Measurements from ENCODE around the gene SND1.
"Not testable (repeated sequence)": the region's sequence is repeated elsewhere in the genome, so short reads cannot be mapped to it uniquely, and the experiment has no call there.

Gene SND1

DNA sequence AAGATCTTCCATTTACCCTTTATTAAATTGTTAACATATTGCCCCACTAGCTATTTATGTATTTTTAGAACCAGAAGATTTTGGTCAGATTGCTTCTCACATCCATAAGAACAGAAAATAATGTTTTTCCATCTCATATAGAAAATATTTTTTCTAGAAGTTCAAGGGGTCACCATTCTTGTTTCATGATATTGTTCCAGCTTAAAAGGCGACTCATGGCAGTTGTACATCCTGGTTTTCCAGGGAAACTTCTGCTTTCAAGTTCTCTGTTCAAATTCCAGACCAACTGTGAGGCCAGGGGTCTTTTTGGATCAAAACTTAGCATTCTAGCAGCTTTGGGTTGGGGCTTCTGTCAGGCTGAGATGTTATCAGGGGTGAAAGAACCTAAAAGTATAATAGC, 294.9 kb downstream of the SND1 start:
- no peak for DNase-seq

DNA sequence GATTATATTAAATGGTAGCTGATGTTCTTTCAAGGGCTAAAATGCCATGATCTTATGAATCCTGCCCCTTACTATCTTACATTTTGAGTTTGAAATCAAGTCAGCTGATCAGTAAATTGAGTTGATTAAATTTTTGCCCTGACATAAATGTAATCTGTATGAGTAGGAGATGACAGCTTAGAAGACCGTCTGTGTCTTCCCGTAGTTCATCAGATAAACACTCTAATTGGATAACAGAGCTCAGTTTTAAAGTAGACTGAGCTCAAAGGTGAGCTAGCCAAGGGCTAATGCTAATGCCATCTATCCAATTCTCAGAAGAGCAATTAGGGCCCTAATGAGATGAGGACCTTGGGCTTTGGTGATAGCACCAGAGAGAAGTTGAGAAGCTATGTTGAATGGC, 296.3 kb downstream of the SND1 start:
- no peak for DNase-seq

DNA sequence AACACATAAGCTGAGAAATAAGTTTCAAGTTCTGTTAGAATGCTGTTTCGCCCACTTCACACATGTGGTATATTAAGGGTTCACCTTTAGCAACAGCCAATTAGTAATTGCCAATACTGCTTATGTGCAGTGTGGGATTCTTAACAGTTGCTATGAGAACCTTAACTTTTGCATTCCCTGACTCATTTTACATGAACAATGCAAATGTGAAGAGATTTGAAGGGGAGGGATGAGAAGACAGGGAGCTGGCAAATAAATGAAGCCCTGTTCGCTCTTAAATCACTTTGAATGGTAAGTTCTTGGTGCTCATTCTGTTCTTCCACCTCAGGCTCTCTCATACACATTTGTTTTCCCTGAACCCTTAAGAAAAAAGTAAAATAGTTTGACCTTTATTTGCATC, 296.9 kb downstream of the SND1 start:
- no peak for DNase-seq

DNA sequence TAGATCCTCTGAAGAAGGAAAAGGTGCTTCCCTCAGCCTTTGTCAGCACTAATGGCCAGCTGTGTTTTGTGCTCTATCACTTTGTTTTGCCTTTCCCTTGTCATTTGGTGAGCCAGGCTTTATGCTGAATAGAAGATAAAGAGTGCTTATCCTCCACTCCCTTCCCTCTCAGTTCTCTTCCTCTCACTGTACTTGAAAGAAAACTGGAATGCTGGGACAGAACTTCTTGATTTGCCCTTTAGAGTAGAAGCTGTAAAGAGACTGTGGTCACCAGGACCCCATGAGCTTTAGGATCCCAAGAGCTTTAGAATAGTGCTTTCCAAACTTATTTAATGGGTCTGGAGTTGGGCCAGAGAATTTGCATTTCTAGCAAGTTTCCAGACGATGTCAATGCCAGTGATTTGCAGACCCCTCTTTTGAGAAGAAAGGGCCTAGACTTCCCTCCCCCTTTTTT, 297.8 kb downstream of the SND1 start:
- no peak for DNase-seq

DNA sequence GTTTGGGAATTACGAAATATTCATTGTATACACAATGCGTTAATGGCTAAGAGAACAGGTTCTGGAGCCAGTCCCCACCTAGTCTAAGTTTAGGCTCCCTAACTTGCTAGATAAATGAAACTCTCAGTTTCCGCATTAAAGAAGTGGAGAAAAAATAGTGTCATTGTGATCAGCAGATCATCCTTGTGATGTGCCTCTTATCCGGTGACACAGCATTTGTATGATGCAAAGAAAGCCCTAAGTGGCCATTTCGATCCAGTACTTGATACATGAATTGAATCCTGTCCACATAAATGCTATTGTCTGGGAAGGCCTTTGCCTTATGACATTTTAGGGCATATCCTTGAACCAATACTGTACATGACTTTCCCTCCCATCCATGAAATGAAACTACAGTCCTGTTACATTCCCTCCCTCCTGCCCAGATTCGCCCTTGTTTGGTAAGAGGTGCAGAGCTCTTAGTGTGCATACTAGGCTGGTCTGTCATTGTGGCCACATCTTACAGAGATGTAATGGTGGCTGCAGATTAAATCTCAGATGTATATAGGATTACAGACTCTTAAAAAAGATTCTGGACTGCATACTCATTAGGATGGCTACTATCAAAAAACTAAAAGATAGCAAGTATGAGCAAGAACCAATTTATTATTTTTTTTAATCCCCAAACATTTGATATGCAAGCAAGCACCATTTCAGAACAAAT, 298.4 kb downstream of the SND1 start:
- no peak for DNase-seq

DNA sequence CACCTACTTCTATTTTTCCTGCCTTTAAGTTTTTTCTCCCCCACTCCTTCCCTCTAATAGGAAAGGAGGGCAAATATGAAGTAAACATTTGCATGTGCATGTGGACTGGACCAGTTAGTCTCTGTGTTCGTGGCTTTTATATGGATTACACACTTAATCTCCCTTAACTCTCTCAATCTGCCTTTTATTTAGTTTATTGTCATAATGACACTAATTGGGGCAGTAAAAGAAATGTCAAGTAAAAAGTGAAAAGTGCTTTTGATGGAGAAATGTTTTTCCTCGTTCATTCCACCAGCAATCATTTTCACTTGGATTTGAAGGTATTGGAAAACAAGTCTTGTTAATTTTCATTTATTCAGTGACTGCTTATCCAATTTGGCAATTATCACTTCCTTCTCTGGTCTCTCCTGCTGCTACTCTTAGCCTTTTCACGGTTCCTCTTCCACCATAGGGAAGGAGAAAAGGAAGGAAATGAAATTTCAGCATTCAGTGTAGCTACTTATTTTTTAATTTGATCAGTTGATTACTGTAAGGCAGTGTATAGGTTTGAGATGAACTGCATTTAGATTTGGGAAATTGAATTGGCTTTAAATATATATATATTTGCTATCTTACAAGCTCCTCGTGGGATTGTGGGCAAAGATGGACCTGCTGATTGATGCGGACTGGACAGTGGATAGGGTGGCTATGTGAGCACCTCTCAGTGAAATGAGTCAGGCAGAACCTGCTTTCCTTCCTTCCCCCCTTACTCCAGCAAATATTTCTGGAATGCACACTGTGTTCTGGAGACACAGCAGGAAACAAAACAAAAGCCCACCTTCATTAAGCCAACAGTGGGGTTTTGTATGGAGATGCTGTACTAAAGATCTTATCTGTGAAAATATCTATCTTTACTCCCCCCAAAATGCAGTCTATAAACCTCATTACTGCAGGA, 301.7 kb downstream of the SND1 start:
- DNase-seq, result no peak

DNA sequence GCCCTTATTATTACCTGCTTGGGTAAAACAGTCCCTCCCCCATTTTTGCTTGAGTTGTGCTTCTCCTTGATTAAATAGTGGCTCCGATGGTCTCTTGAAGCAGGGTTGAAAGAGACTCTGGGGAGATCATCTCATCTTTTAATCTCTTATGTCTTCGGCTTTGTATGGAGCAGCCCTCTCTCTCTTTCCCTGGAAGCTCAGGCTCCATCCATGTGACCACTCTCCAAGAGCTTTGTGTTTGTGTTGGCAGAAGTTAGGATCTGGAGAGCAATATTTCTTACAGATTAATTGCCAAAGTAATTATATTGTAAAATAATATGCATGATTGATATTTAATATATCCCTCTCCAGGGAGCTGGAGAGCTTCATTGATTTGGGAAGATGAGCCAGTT, 302.4 kb downstream of the SND1 start:
- no peak for DNase-seq

DNA sequence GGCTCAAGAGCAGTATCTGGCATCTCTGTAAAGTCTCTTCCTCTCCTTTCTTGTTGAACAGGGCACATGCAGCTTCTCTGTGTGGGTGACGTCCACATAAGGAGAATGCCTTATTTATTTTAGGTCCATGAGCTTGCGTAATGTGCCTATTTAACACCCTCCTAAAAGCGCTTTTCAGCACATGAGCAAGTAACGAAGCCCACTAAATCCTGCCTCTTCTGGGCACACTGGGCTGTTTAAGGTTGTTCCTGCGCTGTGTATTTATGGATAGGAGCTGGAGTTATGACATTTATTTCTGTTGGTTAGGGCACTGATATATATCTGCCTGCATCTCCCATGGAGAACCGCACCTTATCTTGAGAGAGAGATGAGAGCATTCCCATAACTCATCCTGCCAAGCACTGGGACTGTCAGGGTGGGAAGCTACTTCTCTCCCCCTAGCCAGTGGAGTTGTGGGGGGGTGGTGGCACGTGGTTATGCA, 303.1 kb downstream of the SND1 start:
- no peak for DNase-seq

DNA sequence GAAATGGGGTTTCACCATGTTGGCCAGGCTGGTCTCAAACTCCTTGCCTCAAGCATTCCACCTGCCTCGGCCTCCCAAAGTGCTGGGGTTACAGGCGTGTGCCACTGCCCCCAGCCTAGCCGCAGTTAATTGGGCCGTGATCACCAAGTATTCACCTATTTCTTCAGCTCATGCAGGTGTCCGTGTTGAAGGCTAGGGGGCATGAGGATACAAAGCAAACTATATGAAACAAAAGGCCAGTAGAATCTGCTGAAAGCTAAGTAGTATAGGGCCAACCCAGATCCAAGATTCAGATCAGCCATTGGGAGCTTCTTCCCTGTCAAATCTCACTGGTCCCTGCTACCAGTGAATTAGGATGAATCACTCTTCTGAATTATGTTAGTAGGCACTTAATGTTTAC, 305.9 kb downstream of the SND1 start:
- no peak for DNase-seq

DNA sequence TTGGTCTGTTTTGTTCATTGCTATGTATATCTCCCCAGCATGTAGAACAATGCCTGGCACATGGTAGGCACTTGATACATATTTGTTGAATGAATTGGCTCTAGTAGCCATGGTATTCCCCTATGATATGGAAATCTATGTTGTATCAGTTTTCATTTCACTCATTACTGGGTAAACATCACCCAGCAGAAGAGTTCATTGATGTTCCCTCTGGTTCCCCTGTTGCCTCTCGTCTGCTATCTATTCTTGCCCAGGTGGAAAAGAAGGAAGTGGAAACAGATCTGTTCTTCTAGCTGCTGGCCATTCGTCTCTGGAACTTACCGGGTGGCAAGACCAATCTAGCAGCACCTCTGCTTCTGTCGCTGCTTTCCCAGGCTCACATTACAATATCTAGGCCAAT, 307.8 kb downstream of the SND1 start:
- no peak for DNase-seq

DNA sequence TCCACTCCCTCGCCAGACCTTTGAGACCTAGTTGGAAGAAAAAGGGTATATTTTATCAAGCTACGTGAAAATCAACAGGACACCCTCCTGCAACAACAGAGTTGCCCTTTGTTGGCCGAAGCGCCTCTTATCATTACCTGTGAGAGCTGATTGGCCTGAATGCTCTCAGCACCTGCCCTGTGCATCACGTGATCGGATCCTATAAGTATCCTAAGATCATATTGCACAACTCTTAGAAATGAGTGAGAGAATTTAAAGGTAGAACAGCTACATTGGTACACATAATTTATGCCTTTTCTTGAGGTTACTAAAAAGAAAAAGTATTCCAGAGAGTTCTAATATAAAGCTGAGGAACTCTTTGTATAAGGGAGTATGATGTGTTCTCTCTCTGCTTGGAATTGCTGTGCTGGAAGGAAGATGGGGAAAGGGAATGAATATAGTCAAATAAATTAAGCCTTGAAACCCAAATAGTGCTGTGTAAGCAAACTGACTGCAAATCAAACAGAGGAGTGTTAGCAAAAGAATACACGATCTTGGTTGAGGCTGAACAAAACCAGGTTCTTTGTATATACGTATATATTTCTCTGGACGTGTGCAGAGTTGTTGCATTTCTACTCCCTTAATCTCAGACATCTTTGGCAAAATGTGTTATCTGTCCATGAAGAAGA, 309.9 kb downstream of the SND1 start:
- DNase-seq, result no peak

DNA sequence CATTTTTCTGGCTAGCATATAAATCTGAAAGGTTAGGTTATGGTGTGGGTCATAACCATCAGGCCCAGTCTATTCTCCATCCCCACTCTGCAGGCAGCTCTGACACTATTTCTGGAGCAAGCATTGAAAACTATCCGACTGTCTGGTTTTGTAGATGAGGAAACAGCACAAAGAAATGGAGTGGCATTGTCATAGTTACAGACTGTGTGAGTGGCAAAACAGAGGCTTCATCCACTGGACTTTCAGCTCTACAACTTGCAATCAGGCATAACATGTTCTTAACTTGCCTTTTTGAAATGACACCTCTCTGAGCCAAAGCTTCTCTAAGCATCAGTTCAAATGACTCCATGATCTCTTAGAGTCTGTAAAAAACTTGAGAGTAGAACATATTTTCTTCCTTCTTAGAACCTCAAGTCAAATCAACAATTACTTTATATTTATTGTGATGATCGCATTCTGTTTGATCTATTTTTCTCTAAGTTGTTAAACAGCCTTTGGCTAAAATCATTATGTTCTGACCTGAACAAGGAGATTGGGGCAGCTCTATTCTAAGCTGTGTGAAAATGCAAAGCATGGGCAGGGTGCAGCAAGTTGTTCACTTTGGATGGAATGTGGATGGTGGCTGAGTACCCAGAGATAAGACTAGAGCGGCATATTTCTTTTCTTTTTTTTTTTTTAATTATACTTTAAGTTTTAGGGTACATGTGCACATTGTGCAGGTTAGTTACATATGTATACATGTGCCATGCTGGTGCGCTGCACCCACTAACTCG, 310.8 kb downstream of the SND1 start:
- DNase-seq, result no peak

DNA sequence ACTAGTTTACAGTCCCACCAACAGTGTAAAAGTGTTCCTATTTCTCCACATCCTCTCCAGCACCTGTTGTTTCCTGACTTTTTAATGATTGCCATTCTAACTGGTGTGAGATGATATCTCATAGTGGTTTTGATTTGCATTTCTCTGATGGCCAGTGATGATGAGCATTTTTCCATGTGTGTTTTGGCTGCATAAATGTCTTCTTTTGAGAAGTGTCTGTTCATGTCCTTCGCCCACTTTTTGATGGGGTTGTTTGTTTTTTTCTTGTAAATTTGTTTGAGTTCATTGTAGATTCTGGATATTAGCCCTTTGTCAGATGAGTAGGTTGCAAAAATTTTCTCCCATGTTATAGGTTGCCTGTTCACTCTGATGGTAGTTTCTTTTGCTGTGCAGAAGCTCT, 311.9 kb downstream of the SND1 start:
- DNase-seq, result not testable (repeated sequence)

DNA sequence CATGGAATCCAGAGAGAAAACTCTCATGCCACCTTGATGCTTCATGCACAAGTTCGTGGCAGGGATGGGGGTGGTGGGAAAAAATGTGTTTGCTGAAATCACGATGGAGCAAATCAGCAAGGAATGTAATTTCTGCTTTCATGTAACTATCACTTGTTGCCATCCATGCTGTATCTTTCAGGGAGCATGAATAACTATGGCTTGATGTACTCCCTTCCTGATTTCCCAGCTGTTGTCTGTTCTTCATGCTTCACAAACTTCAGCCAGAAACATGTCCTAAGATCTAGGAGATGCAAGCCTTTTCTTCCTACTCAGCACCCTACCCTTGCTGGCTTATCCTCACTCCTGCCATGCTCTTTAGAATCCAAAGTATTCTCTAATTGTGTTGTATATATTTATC, 315.3 kb downstream of the SND1 start:
- DNase-seq, result no peak

DNA sequence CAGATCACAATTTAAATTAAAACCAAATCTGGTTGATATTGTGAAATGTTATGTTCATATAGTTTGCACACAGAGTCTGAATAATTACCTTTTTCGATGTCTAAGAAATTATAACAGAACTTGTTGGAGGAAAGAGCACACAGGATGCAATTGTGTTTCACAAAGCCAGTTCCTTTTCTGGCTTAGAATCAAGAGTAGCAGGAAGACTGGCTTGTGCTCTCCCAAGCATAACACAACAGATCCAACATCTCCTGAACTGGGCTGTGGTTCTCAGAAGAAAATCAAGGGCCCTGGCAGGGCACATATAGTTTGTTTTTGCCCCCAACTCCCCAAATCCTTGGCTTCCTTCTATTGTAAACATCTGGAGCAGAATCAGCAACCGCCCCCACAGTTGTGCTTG, 316.6 kb downstream of the SND1 start:
- DNase-seq, result no peak

DNA sequence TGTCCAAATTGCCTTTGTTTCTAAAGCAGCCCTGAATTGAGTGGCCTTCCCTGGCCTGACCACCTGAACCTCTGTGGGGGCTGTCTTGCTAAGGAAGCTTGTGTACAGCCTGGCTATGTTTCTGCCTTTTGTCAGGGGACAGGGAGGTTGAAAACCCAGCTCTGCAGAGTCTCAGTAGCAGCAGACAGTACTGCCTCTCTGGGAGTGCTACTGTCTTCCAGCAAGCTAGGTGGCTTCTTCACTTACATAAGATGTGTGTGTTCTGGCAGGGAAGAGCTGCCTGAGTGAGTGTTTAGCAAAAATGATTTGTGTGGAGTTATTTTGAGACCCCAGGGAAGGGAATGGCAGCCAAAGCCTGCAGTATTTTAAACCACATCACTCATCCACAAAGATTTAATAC, 321.8 kb downstream of the SND1 start:
- DNase-seq, result no peak

DNA sequence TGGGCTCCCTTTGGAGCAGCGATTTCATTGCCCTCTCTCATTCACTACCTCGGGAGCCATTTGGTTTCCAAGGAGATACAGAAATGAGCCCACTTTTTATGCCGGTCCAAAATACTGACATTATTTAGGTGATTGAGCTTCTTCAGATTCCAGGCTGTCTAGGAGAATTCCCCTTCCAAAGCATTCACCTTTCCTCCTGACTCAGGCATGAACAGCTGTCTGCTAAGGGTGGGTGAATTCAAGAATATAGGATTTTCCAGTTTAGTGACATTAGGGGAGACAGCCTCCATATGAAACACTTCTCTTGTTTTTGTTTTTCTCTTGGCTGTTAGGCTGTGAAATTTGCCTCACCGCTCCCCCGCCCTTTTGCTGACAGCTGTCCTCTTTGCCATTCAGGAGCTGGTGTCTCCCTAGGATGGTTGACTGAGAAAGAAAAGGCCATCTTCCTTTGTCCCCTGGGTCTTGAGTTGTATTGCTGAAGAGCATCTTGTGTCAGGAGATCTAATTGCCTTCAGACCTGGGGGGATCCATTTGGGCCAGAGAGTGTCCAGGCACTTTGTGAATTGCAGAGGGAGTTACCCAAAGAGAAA, 322.5 kb downstream of the SND1 start:
- DNase-seq, result no peak

DNA sequence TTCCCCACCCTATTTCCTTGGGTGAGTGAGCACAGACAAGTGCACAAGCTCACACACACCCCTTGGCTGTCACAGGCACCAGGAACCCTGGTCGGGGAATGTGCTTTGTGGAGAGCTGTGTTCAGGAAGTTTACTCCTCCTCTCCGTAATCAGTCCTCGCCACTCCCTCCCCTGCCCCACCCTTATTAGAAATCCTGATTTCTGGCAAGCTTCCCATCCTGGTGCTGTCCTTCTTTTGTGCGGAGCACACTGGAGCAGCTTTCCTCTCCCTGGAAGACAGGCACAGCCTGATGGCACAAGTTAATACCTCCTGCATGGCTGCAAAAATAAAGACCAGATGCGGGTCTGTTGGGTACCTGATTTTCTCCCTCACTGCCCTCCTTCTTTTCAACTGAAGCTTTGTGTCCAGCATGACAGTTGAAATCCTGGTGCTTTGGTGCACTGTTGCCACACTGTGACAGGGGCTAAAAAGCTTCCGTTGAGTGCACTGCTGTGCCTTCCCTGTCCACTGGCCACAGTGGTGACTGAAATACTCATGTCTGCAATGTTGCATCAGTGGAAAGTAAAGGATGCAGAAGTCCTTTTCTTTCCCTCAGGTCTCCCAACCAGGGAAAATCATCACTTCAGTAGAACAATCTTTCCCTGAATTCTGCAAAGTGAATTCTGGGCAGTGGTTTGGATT, 324.2 kb downstream of the SND1 start:
- no peak for DNase-seq

DNA sequence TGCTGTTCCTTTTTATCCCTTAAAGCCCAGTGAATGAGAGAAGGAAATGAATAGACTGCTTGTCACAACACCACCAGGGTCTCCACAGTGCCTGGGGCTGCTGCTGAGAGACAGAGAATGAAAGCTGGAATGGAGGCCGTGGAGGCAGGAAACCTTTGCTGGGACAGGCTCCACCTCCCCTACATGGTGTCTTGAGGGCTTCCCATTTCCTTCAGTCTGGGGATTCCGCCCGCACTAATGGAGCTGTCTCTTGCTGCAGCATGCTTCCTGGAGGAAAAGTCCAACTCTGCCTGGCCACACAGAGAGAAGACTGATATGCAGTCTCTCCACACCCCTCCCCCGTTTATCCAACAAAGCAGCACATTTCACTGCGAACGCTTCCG, 324.7 kb downstream of the SND1 start:
- DNase-seq, result no peak

DNA sequence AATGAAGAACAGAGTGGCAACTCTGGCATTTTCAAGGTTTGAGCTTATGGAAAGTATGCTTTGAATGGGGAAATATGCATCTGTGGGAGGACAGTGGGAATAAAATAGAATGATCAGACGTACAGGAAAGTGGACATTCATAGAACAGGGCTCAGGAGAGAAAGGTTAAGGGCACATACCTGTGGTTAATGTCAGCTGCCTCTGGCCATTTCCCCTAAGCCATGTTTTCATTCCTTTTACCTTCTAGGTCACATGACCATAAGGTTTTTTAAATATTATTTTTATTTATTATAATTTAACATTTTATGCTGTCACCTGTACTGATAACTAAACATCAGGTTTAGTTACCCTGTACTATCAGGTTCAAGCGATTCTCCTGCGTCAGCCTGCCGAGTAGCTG, 326.4 kb downstream of the SND1 start:
- DNase-seq, result no peak

DNA sequence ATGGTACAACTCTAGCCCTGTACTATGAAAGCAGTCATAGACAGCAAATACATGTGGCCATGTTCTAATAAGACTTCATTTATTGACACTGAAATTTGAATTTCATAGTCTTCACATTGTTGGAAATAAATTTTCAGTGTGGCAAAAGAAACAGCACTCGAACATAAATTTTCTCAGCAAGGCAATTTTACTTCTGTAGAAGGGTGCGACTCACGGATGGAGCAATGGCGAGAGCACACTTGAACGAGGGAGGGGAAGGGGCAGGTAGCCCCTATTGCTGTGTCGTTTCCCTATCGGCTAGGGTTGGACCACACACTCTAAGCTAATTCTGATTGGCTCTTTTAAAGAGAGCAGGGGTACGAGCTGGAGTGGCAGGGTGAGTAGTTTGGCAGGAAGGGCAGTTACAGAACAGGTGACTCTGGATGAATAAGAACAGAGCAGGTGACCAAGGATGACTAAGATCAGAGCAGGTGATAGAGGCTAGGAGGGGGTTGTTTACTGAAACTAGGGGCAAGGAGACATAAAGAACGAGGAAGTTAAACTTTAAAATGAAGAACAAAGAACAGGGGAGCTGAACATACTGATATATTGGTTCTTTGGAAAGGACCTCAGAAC, 327.2 kb downstream of the SND1 start:
- DNase-seq, result no peak

Data from activated CD8-positive, alpha-beta memory T cell treated with anti-CD3 and anti-CD28 coated beads, Interleukin-2, amount 50 U/mL, for 48 hours (primary cell).